ENCODE results near the gene HARS1. TPM values are rescaled to one million over a fixed set of nuclear protein-coding genes. Genes with fewer than 3 reads are reported as not detected.
"Not testable (repeated sequence)": the region's sequence is repeated elsewhere in the genome, so short reads cannot be mapped to it uniquely, and the experiment has no call there.

HARS1 gene
- total and polyA plus RNA-seq, 3 donors from 2014 or later, result 58.7 to 73.4 (median 63.9) TPM

- Histone ChIP-seq H3K27me3 (no peaks in the 10 kb centered on the region), H3K27ac (no peak overlapping the region), H3K36me3 (ENCODE audit: low read depth, missing control alignments) (no peaks in the 10 kb centered on the region), H3K9me3 (no peaks in the 10 kb centered on the region), H3K4me3 (no peak overlapping the region), H3K4me1 (no peaks in the 10 kb centered on the region)
- WGBS, 2 donors, result 67 to 70% methylated on average over 1 of the region's 1 CpG
- TF ChIP-seq POLR2A (IDR thresholded peaks at IDR 0.05) (no peak), CTCF (IDR thresholded peaks at IDR 0.05) (no peak)
- DNase-seq, result no peak
- intact Hi-C loops (cut with DNase I; ENCODE audit: low total_unique reads), result loop anchor here (10.0 kb wide), 1 partner anchor 337 kb away; no protein-coding TSS in a partner anchor
Measured at GRCh38 chr5:140711794-140712193, 20.6 kb upstream of the HARS1 start.

- Histone ChIP-seq H3K27me3 (no peaks in the 10 kb centered on the region), H3K9me3 (no peaks in the 10 kb centered on the region), H3K4me1 (no peaks in the 10 kb centered on the region), H3K4me3 (peak overlapping the region; percentile 54 to 64), H3K27ac (peak overlapping the region; percentile 66 to 81), H3K36me3 (ENCODE audit: low read depth, missing control alignments) (no peaks in the 10 kb centered on the region)
- peak; percentile 92 for DNase-seq
- no peak for TF ChIP-seq CTCF (IDR thresholded peaks at IDR 0.05)
- TF ChIP-seq POLR2A (IDR thresholded peaks at IDR 0.05), result no peak
- 2% methylated on average over 26 to 27 of the region's 27 CpGs for WGBS, 2 donors
- intact Hi-C loops (cut with DNase I; ENCODE audit: low total_unique reads), result loop anchor here (10.0 kb wide), 1 partner anchor 336 kb away; no protein-coding TSS in a partner anchor
Measured at GRCh38 chr5:140710899-140711552, 19.9 kb upstream of the HARS1 start.

- 79 to 82% methylated on average over 9 of the region's 9 CpGs for WGBS, 2 donors
- intact Hi-C loops (cut with DNase I; ENCODE audit: low total_unique reads), result loop anchor here (10.0 kb wide), 1 partner anchor 64 kb away; the partner anchor contains the start of genes IK and NDUFA2
- H3K27ac ChIP-seq; H3K9me3 ChIP-seq; H3K27me3 ChIP-seq; H3K4me1 ChIP-seq; H3K36me3 ChIP-seq (ENCODE audit: low read depth, missing control alignments); DNase-seq; H3K4me3 ChIP-seq: not testable (repeated sequence)
Measured at GRCh38 chr5:140708787-140709186, 17.6 kb upstream of the HARS1 start.

GRCh38 chr5:140707812-140708211, 16.6 kb upstream of the HARS1 start:
- no peak overlapping the region for H3K4me3 ChIP-seq
- H3K27me3 ChIP-seq, result no peaks in the 10 kb centered on the region
- H3K4me1 ChIP-seq, result no peaks in the 10 kb centered on the region
- H3K27ac ChIP-seq, result no peak overlapping the region
- 91 to 92% methylated on average over 4 of the region's 4 CpGs for WGBS, 2 donors
- TF ChIP-seq POLR2A (IDR thresholded peaks at IDR 0.05), result no peak
- TF ChIP-seq CTCF (IDR thresholded peaks at IDR 0.05), result no peak
- DNase-seq, result no peak
- intact Hi-C loops (cut with DNase I; ENCODE audit: low total_unique reads), result loop anchor here (10.0 kb wide), 1 partner anchor 63 kb away; the partner anchor contains the start of genes IK and NDUFA2
- no peaks in the 10 kb centered on the region for H3K9me3 ChIP-seq
- H3K36me3 ChIP-seq (ENCODE audit: low read depth, missing control alignments), result no peaks in the 10 kb centered on the region

GRCh38 chr5:140700177-140701144, 9.3 kb upstream of the HARS1 start, which contains the start of gene ZMAT2:
TSS of gene ZMAT2 (plus strand) at chr5:140700447. CDS start at chr5:140700461, 14 bp downstream.
- 1 to 2% methylated on average over 33 to 44 of the region's 44 CpGs for WGBS, 2 donors
- Histone ChIP-seq H3K4me1 (peaks cover 14% of the 10 kb centered on the region), H3K9me3 (no peaks in the 10 kb centered on the region), H3K27me3 (no peaks in the 10 kb centered on the region), H3K27ac (peak within 1 kb of the TSS; percentile 59 to 81), H3K36me3 (ENCODE audit: low read depth, missing control alignments) (no peaks in the 10 kb centered on the region), H3K4me3 (peak within 1 kb of the TSS; percentile 75 to 80)
- DNase-seq, result peak; percentile 98
- intact Hi-C loops (cut with DNase I; ENCODE audit: low total_unique reads), result loop anchor here (10.0 kb wide), 1 partner anchor 56 kb away; the partner anchor contains the start of genes IK and NDUFA2
- TF ChIP-seq POLR2A (IDR thresholded peaks at IDR 0.05), result no peak
